OCI-LY1 (cell line): ENCODE measurements around the gene JUND.
A peak's percentile ranks its signal among the peaks of the same experiment; 100 is the strongest.

Experiments
- H2AFZ ChIP-seq: fragments of 200-600 bp; sonication (generic), shearing (Covaris generic); 2 replicates; pipeline ENCODE4 v1.6.0; 2014; ENCODE audit warnings: antibody characterized with exemption, mild to moderate bottlenecking, low read length
- H3F3A ChIP-seq: fragments of 200-600 bp; sonication (generic), shearing (Covaris generic); 2 replicates; pipeline ENCODE4 v1.6.0; 2014; ENCODE audit warnings: mild to moderate bottlenecking, antibody characterized with exemption, low read length, moderate library complexity; ENCODE audit not compliant: insufficient read depth
- H3K27ac ChIP-seq: fragments of 200-600 bp; sonication (generic); 2 replicates; pipeline ENCODE4 v1.5.1; 2014; ENCODE audit warnings: low read length, mixed run types, mild to moderate bottlenecking, low read depth; ENCODE audit not compliant: poor library complexity, severe bottlenecking
- H3K27me3 ChIP-seq: fragments of 200-600 bp; sonication (generic); 2 replicates; pipeline ENCODE4 v1.6.0; 2014; ENCODE audit warnings: antibody characterized with exemption, mild to moderate bottlenecking, low read length, moderate library complexity; ENCODE audit not compliant: insufficient read depth
- H3K36me3 ChIP-seq: fragments of 200-600 bp; sonication (generic); 2 replicates; pipeline ENCODE4 v1.6.1; 2014; ENCODE audit warnings: mild to moderate bottlenecking, antibody characterized with exemption, low read length, moderate library complexity, mixed read lengths; ENCODE audit not compliant: insufficient read depth
- H3K4me1 ChIP-seq: fragments of 200-600 bp; sonication (generic); 2 replicates; pipeline ENCODE4 v1.5.1; 2014; ENCODE audit warnings: mild to moderate bottlenecking, low read length, moderate library complexity; ENCODE audit not compliant: insufficient read depth, severe bottlenecking
- H3K4me2 ChIP-seq: fragments of 200-600 bp; sonication (generic), shearing (Covaris generic); 2 replicates; pipeline ENCODE4 v1.6.1; 2014; ENCODE audit warnings: low read length
- H3K4me3 ChIP-seq: fragments of 200-600 bp; sonication (generic); 2 replicates; pipeline ENCODE4 v1.5.1; 2014; ENCODE audit warnings: low read length, low read depth, mild to moderate bottlenecking, mixed read lengths; ENCODE audit not compliant: poor library complexity, severe bottlenecking
- H3K79me2 ChIP-seq: fragments of 200-600 bp; shearing (Covaris generic); 2 replicates; pipeline ENCODE4 v1.6.1; 2016; ENCODE audit warnings: mixed run types, low read length, mixed read lengths; ENCODE audit not compliant: insufficient read depth
- H3K9ac ChIP-seq: fragments of 200-600 bp; sonication (generic), shearing (Covaris generic); 2 replicates; pipeline ENCODE4 v1.6.1; 2014; ENCODE audit warnings: mild to moderate bottlenecking, low read length, mixed read lengths
- H3K9me2 ChIP-seq: fragments of 200-600 bp; sonication (generic), shearing (Covaris generic); 2 replicates; pipeline ENCODE4 v1.6.1; 2014; ENCODE audit warnings: low read depth, mild to moderate bottlenecking, low read length, mixed read lengths
- H3K9me3 ChIP-seq: fragments of 200-600 bp; shearing (Covaris generic); 2 replicates; pipeline ENCODE4 v1.6.1; 2014; ENCODE audit warnings: low read length, mixed read lengths
- H4K20me1 ChIP-seq: fragments of 200-600 bp; sonication (generic), shearing (Covaris generic); 2 replicates; pipeline ENCODE4 v1.6.0; 2016; ENCODE audit warnings: mild to moderate bottlenecking, low read length; ENCODE audit not compliant: insufficient read depth
- CTCF ChIP-seq: fragments of 200-600 bp; sonication (generic), shearing (Covaris generic); IDR thresholded peaks from 2 replicates; pipeline ENCODE4 v1.5.1; 2017; ENCODE audit warnings: mild to moderate bottlenecking, antibody characterized with exemption, low read length, moderate library complexity, mixed read lengths
- EZH2 ChIP-seq: fragments of 200-600 bp; sonication (generic), shearing (Covaris generic); IDR thresholded peaks from 2 replicates; pipeline ENCODE4 v1.8.0; 2017; ENCODE audit warnings: borderline replicate concordance, mixed run types, mild to moderate bottlenecking, antibody characterized with exemption, low read length, moderate library complexity, mixed read lengths

JUND gene

GRCh38 chr19:18281082-18282020 is at the start of gene JUND:
JUND (minus strand) TSS chr19:18281622; CDS start chr19:18281484, 138 bp downstream.
- H3K9me3 ChIP-seq, result no peaks in the 10 kb centered on the region
- TF ChIP-seq EZH2 (no peak), CTCF (no peak)
- H3K9me2 ChIP-seq, result no peaks in the 10 kb centered on the region
- no peaks in the 10 kb centered on the region for H4K20me1 ChIP-seq
- peak within 1 kb of the TSS; percentile 92 for H3K27ac ChIP-seq
- H3K4me1 ChIP-seq, result peaks cover 20% of the 10 kb centered on the region
- no peaks in the 10 kb centered on the region for H3K79me2 ChIP-seq
- 0 out of 2 replicates have a peak within 1 kb of the TSS, but pooled peaks have one; percentile 16 for H2AFZ ChIP-seq
- H3K9ac ChIP-seq, result peak within 1 kb of the TSS; percentile 95
- H3K36me3 ChIP-seq, result peaks cover 5% of the 10 kb centered on the region; the same call in 1 of the 2 replicates
- peak within 1 kb of the TSS; percentile 75 for H3K4me3 ChIP-seq
- H3K4me2 ChIP-seq, result peak within 1 kb of the TSS; percentile 100
- no peaks in the 10 kb centered on the region for H3K27me3 ChIP-seq
- H3F3A ChIP-seq, result no peaks in the 10 kb centered on the region

GRCh38 chr19:18330868-18331267 is 49.4 kb upstream of the JUND start:
- no peaks in the 10 kb centered on the region for H3K9me3 ChIP-seq
- H3K27me3 ChIP-seq, result peaks cover 10% of the 10 kb centered on the region; the same call in 1 of the 2 replicates

GRCh38 chr19:18329035-18329376 is 47.6 kb upstream of the JUND start:
- no peaks in the 10 kb centered on the region for H3K79me2 ChIP-seq
- TF ChIP-seq EZH2, result no peak
- no peak for TF ChIP-seq CTCF
- H3K27ac ChIP-seq, result no peak overlapping the region

More at GRCh38 chr19:18330868-18331267, 49.4 kb upstream of the JUND start:
- no peaks in the 10 kb centered on the region for H3F3A ChIP-seq
- H3K4me2 ChIP-seq, result no peak overlapping the region
- no peaks in the 10 kb centered on the region for H3K36me3 ChIP-seq
- H3K27ac ChIP-seq, result no peak overlapping the region
- no peak for TF ChIP-seq EZH2
- no peak for TF ChIP-seq CTCF
- no peak overlapping the region for H3K9ac ChIP-seq
- H4K20me1 ChIP-seq, result no peaks in the 10 kb centered on the region
- H3K9me2 ChIP-seq, result no peaks in the 10 kb centered on the region
- peaks cover 6% of the 10 kb centered on the region for H3K4me1 ChIP-seq
- no peak overlapping the region for H2AFZ ChIP-seq
- H3K4me3 ChIP-seq, result no peak overlapping the region
- H3K79me2 ChIP-seq, result no peaks in the 10 kb centered on the region

More at GRCh38 chr19:18329035-18329376, 47.6 kb upstream of the JUND start:
- Histone ChIP-seq H3K4me2 (peak overlapping the region; percentile 55), H4K20me1 (no peaks in the 10 kb centered on the region), H3F3A (no peaks in the 10 kb centered on the region), H3K9me3 (no peaks in the 10 kb centered on the region), H3K27me3 (peaks cover 10% of the 10 kb centered on the region; the same call in 1 of the 2 replicates), H2AFZ (no peak overlapping the region), H3K9me2 (no peaks in the 10 kb centered on the region), H3K4me3 (no peak overlapping the region), H3K36me3 (no peaks in the 10 kb centered on the region), H3K4me1 (peaks cover 7% of the 10 kb centered on the region), H3K9ac (no peak overlapping the region; the same call in 1 of the 2 replicates)
